ENCODE data around the gene ALOX15B.
"Not testable (repeated sequence)": the region's sequence is repeated elsewhere in the genome, so short reads cannot be mapped to it uniquely, and the experiment has no call there.

ALOX15B gene

GRCh38 chr17:8076502-8077266 is 37.8 kb downstream of the ALOX15B start:
- no peak overlapping the region for H3K4me3 ChIP-seq
- TF ChIP-seq, protein P1, sequence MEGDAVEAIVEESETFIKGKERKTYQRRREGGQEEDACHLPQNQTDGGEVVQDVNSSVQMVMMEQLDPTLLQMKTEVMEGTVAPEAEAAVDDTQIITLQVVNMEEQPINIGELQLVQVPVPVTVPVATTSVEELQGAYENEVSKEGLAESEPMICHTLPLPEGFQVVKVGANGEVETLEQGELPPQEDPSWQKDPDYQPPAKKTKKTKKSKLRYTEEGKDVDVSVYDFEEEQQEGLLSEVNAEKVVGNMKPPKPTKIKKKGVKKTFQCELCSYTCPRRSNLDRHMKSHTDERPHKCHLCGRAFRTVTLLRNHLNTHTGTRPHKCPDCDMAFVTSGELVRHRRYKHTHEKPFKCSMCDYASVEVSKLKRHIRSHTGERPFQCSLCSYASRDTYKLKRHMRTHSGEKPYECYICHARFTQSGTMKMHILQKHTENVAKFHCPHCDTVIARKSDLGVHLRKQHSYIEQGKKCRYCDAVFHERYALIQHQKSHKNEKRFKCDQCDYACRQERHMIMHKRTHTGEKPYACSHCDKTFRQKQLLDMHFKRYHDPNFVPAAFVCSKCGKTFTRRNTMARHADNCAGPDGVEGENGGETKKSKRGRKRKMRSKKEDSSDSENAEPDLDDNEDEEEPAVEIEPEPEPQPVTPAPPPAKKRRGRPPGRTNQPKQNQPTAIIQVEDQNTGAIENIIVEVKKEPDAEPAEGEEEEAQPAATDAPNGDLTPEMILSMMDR (IDR thresholded peaks at IDR 0.05): no peak
- no peak for DNase-seq (ENCODE audit: low spot score)
- H3K27ac ChIP-seq: no peak overlapping the region

- H3K27ac ChIP-seq; H3K4me3 ChIP-seq; DNase-seq (ENCODE audit: low spot score): not testable (repeated sequence)
These were observed 39.1 kb downstream of the ALOX15B start for GRCh38 chr17:8077939-8078338.

GRCh38 chr17:8079291-8080207 is 40.7 kb downstream of the ALOX15B start:
- TF ChIP-seq, protein P1 (IDR thresholded peaks at IDR 0.05): peak; percentile 94
- peak overlapping the region; percentile 64 for H3K4me3 ChIP-seq
- peak; percentile 82 for DNase-seq (ENCODE audit: low spot score)
- no peak overlapping the region for H3K27ac ChIP-seq

- DNase-seq (ENCODE audit: low spot score): no peak
- H3K27ac ChIP-seq: no peak overlapping the region
- peak overlapping the region; percentile 64 for H3K4me3 ChIP-seq
- TF ChIP-seq, protein P1 (IDR thresholded peaks at IDR 0.05): no peak
These were observed 41.4 kb downstream of the ALOX15B start for GRCh38 chr17:8080208-8080798.

DNA sequence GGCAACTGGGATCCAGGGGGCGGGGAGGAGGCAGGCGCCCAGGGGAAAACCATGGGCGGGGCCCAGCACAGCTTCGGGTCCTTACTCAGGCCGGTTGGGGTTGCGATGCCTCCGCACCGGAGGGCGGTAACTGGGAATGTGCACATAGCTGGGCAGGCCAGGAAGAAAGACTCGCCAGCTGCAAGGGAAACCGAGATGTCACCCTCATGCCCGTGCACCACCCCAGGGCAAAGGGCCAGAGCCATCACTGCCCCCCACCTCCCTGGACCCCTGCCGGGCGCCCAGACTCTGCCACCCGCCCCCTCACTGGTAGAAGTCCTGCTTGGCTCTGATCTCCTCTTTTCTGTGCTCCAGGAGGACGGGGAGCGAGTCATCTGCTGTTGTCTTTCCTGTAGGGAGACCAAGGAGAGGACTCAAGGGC is 42.0 kb downstream of the ALOX15B start:
- TF ChIP-seq, protein P1 (IDR thresholded peaks at IDR 0.05): no peak
- no peak for DNase-seq (ENCODE audit: low spot score)

DNA sequence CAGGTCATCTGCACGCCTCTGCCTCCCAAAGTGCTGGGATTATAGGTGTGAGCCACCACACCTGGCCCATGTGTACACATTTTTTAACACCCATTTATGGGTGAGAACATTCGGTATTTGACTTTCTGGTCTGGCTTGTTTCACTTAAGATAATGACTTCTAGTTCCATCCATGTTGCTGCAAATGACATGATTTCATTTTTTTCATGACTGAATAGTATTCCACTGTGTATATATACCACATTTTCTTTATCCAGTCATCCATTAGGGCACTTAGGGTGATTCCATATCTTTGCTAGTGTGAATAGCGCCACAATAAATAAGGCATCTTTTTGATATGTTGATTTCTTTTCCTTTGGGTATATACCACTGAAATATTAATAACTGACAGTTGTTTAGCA is 43.0 kb downstream of the ALOX15B start:
- no peak overlapping the region for H3K27ac ChIP-seq
- TF ChIP-seq, protein P1 (IDR thresholded peaks at IDR 0.05): no peak
- DNase-seq (ENCODE audit: low spot score): no peak
- H3K4me3 ChIP-seq: no peak overlapping the region

More for the DNA sequence above, 42.0 kb downstream of the ALOX15B start:
- H3K27ac ChIP-seq: no peak overlapping the region
- H3K4me3 ChIP-seq: no peak overlapping the region

GRCh38 chr17:8082292-8082691 is 43.4 kb downstream of the ALOX15B start:
- no peak overlapping the region for H3K27ac ChIP-seq
- DNase-seq (ENCODE audit: low spot score): no peak
- TF ChIP-seq, protein P1 (IDR thresholded peaks at IDR 0.05): no peak
- no peak overlapping the region for H3K4me3 ChIP-seq
